ENCODE measurements around the gene SQOR. TPM values are rescaled to one million over a fixed set of nuclear protein-coding genes. Genes with fewer than 3 reads are reported as not detected.

The SQOR gene
- total and polyA plus RNA-seq, 2 donors (not counting 1 experiment from before 2014, with no cell fraction given): 25.6 to 29.1 TPM

DNA sequence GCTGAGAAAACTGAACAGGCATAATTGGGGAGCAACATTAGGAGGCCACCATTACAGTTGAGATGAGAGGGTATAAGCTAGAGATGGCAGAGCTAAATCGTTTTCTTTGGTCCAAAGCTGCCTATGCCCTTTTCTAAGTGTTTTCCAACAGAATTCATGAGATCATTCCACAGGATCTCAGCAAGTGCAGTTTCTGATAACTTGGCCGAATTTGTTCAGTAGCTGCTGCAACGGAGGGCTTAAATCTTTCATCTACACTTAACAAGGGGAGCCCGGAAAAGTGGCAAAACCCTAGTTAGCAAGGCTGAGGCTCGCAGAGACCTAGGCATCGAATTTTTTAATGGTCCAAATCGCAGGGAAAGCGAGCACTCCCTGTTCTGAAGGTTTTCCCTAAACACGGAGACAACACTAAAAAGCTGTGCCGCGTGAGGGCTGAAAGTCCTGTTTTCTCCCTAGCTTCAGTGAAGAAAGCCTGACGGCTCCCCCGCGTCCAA, 48.2 kb upstream of the SQOR start:
- H3K4me1 Mint-ChIP-seq: peaks cover 46% of the 10 kb centered on the region
- intact Hi-C loops (cut with micrococcal nuclease): loop anchor here (1.0 to 2.0 kb wide), 5 partner anchors 28 to 385 kb away; partner anchors contain the start of genes SLC30A4 and SQOR
- TF ChIP-seq CTCF (IDR thresholded peaks at IDR 0.05) (no peak), EZH2 (IDR thresholded peaks at IDR 0.05; ENCODE audit: borderline replicate concordance, insufficient read depth, low read depth, low read length, poor library complexity, severe bottlenecking) (no peak)
- peak overlapping the region; percentile 96 for H3K9ac ChIP-seq (ENCODE audit: low read length)
- DNase-seq (no peak), ATAC-seq (ENCODE audit: low read depth) (peak; percentile 1)
- H3K9me3 Mint-ChIP-seq (ENCODE audit: insufficient read depth): no peaks in the 10 kb centered on the region
- peak overlapping the region; percentile 52 to 98 (median 87) for H3K4me3 ChIP-seq (ENCODE audit: control extremely low read depth in 1 of 5, extremely low read depth in 1 of 5, insufficient read depth in 1 of 5, low read depth in 2 of 5, low read length in 4 of 5)
- peaks cover 40% of the 10 kb centered on the region for H3K79me2 ChIP-seq (ENCODE audit: control insufficient read depth, insufficient read depth, low read length)
- H4K20me1 ChIP-seq (ENCODE audit: control insufficient read depth, insufficient read depth, low read length, poor library complexity, severe bottlenecking): peaks cover 6% of the 10 kb centered on the region
- peak overlapping the region; percentile 98 to 99 for H3K27ac ChIP-seq (ENCODE audit: low read length in 2 of 2)
- H3K4me1 ChIP-seq (ENCODE audit: control insufficient read depth in 2 of 2, insufficient read depth in 2 of 2, low read length in 2 of 2): peaks cover 22 to 29% of the 10 kb centered on the region in 2 donors
- H3K9me3 ChIP-seq (ENCODE audit: control extremely low read depth in 1 of 3, control insufficient read depth in 2 of 3, insufficient read depth in 1 of 3, low read length in 2 of 3): no peaks in the 10 kb centered on the region
- H3K27me3 ChIP-seq (replicated peaks in 1 of 4; ENCODE audit: control extremely low read depth in 1 of 4, control insufficient read depth in 3 of 4, insufficient read depth in 4 of 4, low read length in 3 of 4): no peaks in the 10 kb centered on the region
- H3K4me2 ChIP-seq (replicated peaks; ENCODE audit: low read depth, low read length, poor library complexity, severe bottlenecking): peak overlapping the region; percentile 75
- 2% methylated on average over 14 of the region's 14 CpGs for WGBS (ENCODE audit: insufficient coverage)
- ChIA-PET CTCF (interaction anchor here (0.9 to 6.0 kb wide), 11 partner anchors 14 to 468 kb away, joined by 3 to 64 read pairs (median 4); a partner anchor contains a TSS), POLR2A (interaction anchor here (0.6 to 2.3 kb wide), 12 partner anchors 13 to 538 kb away, joined by 3 to 18 read pairs (median 6); partner anchors contain the start of genes SLC30A4 and SQOR)
- peak overlapping the region; percentile 91 for H2AFZ ChIP-seq (ENCODE audit: insufficient read depth, low read depth, low read length, poor library complexity, severe bottlenecking)
- H3K27ac Mint-ChIP-seq: peak overlapping the region; percentile 100
- H3K27me3 Mint-ChIP-seq: no peaks in the 10 kb centered on the region
- H3K36me3 ChIP-seq (replicated peaks in 1 of 2; ENCODE audit: control extremely low read depth in 1 of 2, control insufficient read depth in 1 of 2, extremely low read depth in 1 of 2, insufficient read depth in 2 of 2, low read length in 1 of 2): no peaks in the 10 kb centered on the region
- H3K4me3 Mint-ChIP-seq: peak overlapping the region; percentile 100
